NCI-H2081 (cell line): Measurements from ENCODE around the gene METRNL.

ENCODE experiments used
- DNase-seq, 2 experiments: peaks; one replicate each; lab custom pipeline; 2025; lab: John Stamatoyannopoulos, UW

The METRNL gene

DNA sequence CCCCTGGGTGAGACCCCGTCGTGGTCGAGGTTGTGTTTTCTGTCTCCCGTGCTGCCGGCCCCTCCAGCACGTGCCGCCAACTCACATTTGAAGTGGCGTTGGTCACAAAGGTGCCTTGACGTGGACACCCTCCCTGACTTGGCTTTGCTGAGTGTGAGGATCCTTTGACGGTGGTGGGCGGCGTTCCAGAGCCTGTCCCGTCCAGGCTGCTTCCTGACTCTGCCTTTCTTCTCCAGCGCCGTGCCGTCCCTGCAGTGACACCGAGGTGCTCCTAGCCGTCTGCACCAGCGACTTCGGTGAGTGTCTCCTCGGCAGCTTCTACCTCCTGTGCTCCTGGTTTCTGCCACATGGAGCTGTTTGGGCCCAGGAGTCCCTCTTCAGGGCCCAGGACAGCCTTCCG, 13.5 kb downstream of the METRNL start:
- DNase-seq = no peak

DNA sequence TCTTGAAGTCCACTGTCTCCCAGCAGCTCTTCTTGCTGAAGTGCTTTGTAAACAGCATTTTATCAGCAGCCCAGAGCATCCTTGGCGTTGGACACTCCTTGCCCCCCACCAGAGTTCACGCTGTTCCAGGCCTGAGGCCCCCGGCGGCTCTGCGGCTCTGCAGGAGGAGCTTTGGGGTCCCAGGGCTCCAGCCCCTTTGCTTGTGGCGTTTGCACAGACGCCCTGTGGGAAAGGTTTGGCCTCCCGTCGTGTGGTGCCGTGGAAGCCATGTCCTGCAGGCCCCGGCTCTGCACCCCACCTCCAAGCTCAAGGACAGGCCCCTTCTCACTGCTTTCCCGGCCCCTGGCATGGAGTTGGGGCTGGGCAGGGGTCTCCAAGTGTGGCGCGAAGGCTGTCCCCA, 14.1 kb downstream of the METRNL start:
- no peak for DNase-seq

DNA sequence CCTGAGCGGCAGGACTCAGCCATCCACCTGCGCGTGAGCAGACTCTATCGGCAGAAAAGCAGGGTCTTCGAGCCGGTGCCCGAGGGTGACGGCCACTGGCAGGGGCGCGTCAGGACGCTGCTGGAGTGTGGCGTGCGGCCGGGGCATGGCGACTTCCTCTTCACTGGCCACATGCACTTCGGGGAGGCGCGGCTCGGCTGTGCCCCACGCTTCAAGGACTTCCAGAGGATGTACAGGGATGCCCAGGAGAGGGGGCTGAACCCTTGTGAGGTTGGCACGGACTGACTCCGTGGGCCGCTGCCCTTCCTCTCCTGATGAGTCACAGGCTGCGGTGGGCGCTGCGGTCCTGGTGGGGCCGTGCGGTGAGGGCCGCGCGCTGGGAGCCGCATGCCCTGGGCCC, 14.9 kb downstream of the METRNL start:
- DNase-seq = no peak

DNA sequence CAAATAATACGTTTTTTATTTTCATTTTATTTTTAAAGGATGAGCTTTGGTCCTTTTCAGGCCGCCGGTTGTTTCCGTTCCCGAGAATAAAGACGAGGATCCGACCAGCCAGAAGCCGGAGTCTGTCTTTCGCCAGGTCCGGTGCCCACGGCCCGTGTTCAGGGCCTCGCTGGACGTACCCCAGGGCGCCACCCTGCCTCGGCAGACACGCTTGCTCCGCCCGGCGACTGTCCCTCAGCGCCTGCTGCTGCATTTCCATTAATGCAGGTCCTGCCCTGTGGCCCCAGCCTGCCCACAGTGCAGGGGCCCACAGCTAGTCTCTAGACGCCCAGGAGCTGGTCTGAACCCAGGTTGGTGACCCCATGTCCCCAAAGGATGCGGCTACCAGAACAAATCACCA, 15.6 kb downstream of the METRNL start:
- DNase-seq = no peak

DNA sequence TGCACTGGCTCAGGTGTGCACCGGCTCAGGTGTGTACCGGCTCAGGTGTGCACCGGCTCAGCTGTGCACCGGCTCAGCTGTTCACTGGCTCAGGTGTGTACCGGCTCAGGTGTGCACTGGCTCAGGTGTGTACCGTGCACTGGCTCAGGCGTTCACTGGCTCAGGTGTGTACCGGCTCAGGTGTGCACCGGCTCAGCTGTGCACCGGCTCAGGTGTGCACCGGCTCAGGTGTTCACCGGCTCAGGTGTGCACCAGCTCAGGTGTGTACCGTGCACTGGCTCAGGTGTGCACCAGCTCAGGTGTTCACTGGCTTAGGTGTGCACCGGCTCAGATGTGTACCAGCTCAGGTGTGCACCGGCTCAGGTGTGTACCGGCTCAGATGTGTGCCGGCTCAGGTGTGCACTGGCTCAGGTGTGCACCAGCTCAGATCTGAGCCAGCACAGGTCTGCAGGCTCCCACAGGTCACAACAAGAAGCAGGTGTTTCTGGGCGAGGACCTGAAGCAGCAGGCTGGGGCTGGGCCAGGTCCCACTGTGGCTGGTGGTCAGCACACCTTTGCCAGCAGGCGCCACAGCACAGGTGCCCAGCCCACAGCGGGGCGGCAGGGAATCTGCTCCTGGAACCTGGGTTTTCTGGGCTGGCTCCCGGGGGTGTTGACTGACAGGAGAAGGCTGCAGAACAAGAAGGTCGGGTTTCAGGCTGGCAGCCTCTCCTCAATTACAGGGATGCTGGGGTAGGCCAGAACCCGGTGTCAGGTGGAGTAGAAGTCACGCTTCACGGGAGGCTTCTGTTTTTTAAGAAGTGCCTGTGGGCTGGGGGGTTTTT, 17.2 kb downstream of the METRNL start:
- no peak for DNase-seq

DNA sequence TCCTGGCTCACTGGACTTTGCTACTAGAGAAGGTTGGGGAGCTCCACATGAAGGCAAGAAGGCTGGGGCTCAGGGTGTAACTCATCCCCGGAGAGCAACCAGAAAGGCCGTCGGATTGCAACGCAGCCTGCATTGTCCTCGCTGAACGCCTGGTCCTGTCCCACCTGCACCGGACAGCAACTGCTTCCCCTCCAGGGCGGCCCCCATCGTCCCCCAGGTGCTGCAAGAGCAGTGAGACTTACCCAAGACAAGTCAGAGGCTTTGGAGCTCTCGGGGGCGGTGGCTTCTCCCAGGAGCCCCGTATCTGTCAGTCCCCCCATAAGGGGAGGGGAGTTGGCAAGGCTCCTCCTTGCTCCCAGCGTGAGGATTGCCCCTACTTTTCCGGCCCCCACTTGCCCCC, 18.4 kb downstream of the METRNL start:
- DNase-seq = no peak

DNA sequence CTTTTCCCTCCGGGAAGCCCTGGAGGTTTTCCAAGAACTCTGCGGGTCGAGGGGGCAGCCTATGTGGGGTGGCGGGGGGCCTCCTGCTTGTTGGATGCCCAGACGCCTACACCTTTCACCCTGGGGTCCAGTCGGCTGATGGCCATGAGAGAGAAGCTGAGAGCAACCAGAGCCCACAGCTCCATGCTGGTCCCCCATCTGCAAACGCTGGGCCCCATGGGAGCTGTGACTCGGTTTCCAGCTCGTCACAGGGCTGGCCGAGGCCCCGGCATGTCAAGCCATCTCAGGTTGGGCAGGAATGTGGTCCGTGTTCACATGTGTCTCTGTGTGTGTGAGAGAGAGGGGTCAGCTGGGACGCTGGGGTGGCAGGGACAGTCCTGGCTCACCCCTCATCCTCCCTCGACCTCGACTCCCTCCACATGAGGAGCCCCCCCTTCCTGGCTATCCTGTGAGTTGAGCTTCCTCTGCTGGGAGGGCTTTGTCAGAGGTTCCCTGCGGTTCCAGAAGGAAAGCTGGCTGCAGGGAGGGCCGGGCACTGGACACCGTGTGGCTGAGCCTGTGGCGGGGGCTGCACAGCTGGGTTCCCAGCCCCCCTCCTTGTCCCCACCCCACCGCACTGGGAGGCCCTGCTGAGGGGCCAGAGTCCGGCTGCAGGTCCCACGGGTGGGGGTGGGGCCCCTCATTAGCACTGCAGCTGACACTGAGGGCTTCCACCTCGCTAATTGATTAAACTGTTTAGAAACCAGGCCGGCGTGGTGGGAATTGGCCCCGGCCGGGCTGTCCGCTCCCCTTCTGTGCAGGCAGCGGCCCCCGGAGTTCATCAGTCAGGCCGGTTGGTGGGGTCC, 19.1 kb downstream of the METRNL start:
- DNase-seq = no peak

DNA sequence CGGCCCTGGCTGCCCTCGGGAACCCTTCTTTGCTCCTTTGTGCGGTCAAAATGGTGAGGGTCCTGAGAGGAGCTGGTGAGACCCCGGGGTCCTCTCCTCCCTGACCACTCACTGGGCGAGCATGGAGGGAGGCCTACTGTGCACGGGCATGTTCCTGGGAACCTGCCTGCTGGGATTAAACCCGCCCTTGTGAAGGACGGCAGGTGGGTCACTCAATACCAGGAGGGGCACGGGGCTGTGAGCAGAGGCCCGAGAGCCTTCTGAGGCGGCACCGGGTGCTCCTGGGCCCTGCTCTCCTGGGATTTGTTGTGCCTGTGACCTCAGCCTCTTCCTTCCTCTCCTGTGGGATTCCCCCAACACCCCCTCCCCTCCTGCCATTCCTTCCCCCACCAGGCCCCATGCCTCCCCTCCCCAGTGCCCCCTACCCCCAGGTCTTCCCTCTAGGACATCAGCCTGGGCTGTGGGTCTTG, 19.7 kb downstream of the METRNL start:
- no peak for DNase-seq

DNA sequence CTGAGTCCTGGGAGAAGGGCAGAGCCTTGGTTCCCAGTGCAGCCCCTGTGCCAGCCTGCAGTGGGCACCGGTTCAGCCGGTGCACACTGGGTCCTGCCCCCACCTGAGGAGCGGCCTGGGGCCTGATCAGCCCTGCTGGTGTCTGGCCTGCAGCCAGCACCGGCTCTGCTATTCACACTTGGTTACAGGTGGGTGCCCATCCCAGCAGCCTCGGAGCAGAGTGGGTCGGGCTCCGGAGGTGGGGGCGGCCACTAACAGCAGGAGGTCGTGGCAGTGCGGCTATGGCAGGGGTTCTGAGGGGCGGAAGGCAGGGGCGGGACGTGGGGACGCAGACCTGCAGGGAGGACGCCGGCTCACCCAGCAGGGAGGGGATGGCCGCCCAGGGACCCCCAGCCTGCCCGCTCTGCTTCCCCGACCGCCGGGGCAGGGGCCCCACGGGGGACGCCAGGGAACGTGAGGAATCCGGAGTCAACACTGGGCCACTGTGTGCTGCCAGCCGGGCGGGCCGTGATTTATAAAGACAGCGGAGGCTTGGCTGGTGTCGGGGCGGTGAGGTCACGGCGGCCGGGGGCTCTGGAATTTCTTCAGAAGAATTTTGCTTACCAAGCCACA, 20.3 kb downstream of the METRNL start:
- peak in 1 of 2 experiments; percentile 32 for DNase-seq

DNA sequence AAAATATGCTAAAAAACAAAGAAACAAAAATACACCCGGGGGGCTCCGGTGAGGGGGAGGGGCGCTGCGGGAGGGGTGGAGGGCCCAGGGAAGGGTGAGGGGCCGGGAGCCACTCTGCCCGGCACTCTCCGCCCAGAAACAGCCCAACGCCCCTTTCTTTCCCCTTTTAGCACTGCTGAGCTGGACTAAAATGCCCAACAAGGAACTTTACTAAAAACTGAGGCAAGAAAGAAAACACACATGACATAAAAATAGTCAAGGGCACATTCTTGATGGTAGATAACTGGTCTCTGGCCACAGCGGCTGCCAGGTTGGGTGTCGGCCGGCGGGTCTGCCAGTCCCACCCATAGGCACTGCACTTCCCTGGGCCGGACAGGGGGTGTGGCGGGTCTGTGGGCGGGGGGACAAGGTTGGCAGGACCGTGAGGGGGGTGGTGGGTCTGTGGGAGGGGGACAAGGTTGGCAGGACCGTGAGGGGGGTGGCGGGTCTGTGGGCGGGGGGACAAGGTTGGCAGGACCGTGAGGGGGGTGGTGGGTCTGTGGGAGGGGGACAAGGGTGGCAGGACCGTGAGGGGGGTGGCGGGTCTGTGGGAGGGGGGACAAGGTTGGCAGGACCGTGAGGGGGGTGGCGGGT, 20.9 kb downstream of the METRNL start:
- no peak for DNase-seq

DNA sequence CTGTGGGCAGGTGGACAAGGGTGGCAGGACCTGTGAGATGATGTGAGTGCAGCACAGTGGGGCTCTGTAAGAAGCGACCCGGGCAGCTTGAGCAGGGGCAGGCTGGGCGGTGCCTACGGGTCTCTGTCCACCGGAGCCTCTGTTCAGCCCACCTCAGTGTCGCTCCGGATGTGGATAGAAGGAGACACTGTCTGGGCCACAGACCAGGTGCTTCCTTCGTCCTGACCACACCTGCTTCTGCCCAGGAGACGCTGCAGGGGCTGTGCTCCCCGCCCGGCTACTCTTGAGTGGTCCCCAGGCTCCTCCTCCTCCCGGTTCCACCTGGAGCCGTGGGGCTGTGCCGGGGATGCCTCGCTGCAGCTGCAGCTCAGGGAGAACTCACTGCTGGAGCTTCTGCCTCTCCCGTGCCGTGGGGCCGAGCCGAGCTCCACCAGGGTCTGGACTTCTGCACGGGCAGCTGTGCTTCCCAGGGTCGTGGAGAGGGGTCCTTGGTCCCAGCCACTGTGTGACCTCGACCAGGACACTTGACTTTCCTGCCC, 21.5 kb downstream of the METRNL start:
- peak in 1 of 2 experiments; percentile 25 for DNase-seq

DNA sequence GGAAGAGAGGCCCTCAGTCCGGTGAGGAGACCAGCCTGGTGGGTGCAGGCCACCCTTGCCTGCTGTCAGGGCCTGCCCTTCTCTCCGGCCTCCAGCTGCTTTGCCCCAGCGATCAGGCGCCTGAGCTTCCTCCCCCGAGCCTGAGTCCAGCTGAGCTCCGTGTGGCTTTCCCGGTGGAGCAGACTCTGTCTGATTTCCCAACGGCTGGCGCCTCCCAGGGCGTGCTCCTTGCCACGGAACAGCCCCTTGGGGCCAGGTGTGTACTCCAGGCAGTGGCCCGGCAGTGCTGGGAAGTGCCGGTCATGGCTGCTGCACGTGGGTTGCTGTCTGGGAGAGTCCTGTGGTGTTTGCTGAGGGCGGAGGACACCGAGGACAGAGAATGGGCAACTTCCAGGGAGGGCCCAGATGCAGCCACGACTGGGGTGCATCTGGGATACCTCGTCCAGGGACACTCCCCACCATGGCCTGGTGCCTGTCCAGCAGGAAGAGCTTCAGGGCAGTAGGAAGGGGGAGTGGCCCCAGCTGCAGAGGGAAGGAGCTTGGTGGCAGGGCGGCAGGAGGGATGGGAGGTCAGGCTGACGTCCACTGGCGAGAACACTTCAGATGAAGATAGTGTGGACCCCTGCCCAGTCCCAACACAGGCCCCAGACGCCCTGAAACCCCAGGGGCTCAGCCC, 22.5 kb downstream of the METRNL start:
- no peak for DNase-seq

DNA sequence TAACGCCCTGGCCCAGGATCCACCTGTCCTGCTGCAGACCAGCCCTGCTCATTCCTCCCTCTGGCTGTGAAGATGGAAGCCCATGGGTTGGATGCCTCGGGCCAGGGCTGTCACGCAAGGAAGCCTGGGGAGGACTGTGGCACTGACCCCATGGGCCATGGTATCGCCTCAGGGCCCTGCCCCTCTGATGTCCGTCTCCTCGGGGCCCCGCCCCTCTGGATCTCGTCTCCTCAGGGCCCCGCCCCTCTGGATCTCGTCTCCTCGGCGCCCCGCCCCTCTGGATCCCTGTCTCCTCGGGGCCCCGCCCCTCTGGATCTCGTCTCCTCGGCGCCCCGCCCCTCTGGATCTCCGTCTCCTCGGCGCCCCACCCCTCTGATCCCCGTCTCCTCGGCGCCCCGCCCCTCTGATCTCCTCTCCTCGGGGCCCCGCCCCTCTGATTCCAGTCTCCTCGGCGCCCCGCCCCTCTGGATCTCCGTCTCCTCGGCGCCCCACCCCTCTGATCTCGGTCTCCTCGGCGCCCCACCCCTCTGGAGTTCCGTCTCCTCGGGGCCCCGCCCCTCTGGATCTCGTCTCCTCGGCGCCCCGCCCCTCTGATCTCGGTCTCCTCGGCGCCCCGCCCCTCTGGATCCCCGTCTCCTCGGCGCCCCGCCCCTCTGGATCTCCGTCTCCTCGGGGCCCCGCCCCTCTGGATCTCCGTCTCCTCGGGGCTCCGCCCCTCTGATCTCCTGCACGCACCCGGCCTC, 24.0 kb downstream of the METRNL start:
- DNase-seq = peak in 1 of 2 experiments; percentile 21

DNA sequence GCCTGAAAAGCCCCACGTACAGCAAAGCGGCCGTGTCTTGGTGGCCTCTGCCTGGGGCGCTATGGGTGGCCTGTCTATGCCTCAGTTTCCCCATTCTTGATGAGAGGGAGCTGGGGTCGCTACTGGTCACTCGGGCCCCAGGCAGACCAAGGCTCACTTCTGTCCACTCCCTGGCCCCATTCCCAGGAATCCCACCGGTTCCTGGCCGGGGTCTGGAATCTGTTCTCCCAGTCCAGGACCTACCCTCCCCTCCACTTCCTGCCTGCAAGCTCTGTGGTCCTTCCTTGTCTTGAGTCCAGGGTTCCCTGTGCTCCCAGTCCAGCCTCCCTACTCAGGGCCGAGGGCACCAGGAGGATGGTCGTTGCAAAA, 24.5 kb downstream of the METRNL start:
- DNase-seq = no peak

DNA sequence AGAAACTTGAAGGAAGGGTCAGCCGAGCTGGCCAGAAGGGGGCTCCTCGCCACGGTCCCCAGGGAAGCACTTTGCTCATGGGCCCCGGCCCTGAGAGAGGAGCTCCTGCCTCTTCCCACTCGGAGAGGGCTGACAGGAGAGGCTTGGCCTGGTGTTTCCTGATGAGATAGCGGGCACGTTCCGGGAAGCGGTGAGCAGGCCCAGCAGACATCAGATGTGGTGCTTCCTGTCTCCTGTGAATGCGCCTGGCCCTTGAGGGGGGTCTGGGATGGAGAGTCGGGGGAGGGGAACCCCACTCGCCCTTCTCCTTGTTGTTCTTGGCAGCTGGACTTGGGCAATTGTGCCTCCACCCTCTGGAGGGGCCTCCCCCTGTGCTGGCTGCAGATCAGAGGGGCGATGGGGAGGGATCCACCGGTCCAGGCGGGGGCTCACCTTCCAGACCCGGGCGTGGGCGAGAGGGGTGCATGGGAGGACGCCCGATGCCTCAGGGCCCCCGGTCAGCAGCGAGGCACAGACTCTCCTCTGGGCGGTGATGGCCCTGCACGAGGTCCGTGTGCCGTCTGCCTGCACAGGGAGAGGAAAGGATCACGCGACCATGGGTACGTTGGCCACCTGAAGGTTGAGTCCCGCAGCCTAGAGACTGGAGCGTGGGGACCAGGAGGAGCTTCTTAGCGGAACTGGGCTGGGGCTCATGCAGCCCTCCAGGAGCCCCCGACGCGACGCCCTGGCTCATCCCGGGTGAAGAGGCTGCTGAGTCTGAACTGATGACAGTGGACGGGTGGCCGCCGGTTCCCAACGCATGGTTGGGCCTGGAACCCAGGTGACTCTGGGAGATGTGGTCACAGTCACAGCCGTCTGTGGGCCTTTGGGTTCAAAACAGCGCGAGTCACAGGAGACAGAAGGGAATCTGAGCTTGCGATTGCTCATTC, 25.4 kb downstream of the METRNL start:
- DNase-seq = no peak

DNA sequence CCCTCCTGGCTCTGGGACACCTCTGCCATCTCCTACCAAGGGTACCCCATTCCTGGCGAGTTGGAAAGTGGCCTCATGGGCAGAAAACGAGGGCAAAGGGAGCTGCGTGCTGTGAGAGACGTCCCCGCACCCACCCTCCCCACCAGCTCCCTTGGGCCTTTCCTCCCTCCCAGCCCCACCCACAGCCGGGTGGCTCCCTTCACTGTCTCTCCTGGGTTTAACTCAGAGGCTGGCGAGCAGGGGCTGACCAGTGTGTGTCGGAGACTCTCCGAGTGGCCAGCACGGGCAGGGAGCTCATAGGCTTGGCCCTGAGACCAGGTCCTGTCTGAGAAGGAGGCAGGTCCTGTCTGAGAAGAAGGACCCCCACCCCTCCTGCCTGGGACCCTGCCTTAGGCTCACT, 26.1 kb downstream of the METRNL start:
- DNase-seq = no peak

DNA sequence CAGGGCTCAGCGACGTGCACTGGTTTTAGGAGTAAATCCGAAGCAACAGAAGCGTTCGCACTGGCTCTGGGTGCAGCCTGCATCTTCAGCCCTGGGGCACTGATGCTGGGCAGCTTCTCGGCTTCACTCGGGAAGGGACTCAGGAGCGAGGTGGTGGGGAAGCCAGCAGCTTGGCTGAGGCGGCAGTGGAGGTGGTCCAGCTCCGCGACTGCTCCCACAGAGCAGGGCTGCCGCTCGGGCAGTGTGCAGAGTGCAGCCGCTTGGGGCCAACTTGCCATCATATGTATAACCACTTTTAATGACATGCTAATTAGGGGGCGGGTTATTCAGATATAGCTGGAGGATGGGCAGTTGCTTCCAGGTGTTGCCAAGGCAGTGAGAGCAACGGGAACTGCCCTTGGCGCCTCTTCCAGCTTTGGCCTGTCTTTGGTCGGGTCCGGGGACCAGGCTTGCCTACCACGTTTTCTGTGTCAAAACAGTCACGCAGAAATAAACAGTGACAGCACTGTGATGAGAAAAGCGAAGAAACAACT, 26.7 kb downstream of the METRNL start:
- no peak for DNase-seq

DNA sequence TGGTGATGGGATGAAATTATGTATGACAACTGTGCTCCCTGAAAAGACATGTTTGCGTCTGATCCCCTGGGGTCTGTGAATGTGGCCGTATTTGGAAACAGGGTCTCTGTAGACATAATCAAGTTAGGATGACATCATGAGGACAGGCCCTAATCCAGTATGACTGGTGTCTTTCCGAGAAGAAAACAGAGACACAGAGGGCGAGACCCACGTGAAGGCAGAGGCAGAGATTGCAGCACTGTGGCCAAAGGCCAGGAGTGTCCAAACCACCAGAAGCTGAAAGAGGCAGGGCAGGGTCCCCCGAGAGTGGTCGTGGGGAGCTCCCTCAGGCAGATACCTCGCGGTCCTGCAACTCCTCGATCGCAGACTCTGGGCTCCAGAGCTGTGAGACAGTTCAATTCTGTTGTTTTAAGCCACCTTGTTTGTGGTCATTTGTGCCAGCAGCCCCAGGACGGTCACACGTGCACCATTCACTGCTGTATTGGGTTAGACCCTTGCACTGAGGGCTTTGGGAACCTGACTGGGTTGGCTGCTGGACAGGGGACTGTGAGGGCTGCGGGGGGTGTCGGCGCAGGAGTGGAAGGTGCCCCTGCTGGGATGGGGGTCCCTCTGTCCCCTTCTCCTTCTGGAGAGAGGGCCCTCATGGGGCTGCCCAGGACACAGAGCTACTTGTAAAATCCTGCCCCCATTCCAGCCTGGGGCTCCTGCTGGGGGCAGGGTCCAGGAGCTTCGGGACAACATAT, 27.7 kb downstream of the METRNL start:
- no peak for DNase-seq

DNA sequence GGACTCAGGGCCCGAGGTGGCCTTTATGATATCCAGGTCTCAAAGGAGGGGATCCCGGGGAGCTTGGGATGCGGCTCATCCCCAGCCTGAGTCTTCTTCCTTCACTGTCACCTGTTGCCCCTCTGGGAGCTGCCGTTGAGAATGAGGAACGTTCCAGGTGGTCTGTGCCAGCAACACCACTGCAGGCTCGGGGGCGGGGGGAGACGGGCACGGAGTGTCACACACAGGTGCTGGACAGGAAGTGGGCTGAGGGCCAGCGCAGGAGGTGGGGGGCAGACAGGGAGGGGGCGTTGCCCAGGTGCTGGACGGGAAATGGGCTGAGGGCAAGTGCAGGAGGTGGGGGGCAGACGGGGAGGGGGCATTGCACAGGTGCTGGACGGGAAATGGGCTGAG, 28.2 kb downstream of the METRNL start:
- no peak for DNase-seq
